ENCODE measurements around the gene ZNF20.
"Not testable (repeated sequence)": the region's sequence is repeated elsewhere in the genome, so short reads cannot be mapped to it uniquely, and the experiment has no call there.

ZNF20 gene

GRCh38 chr19:12093777-12094176, 46.4 kb downstream of the ZNF20 start:
- DNase-seq: no peak
- no peak for TF ChIP-seq POLR2A (IDR thresholded peaks at IDR 0.05; ENCODE audit: low read length)
- TF ChIP-seq GATA1 (IDR thresholded peaks at IDR 0.05; ENCODE audit: low read depth, low read length): no peak

- TF ChIP-seq POLR2A (IDR thresholded peaks at IDR 0.05; ENCODE audit: low read length): no peak
- no peak for TF ChIP-seq GATA1 (IDR thresholded peaks at IDR 0.05; ENCODE audit: low read depth, low read length)
- DNase-seq: peak; percentile 26 to 39
Observed at GRCh38 chr19:12092956-12093355, 47.2 kb downstream of the ZNF20 start.

DNA sequence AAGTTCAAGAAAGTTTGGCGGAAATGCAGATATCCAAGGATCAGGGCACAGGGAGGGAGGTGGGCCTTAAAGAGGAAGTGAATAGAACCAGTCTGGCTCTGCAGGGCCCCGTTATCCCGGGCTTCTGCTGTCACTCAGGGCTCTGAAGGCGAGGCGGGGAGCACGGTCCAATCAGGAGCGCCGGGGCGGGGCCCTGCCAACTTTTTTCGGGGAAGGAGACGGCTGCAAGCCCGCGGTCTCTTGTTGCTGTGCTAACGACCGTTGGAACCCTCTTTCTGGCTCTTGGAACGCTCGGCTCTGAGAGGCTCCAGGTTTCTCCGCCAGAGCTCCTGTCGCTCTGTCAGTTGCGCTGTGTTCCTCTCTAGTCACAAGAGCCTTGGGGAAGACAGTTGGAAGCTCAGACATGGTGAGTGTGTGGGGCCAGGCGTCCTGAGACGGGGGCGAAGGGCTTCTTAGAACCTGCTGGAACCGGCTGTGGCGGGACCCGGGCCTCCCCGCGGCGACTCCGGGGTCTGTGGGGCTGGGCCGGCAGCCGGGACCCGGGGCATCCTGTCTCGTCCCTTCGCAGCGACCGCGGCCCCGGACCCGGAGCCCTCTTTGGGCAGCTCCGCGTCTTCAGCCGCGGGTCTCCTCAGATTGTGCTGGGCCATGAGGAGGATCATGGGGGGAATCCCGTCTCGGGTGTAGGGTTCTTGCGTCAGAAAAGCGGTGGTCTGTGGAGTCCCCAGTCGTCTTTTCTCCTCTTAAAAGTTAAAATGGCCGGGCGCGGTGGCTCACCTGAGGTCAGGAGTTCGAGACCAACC, 47.9 kb downstream of the ZNF20 start:
- peak; percentile 87 for TF ChIP-seq POLR2A (IDR thresholded peaks at IDR 0.05; ENCODE audit: low read length)
- TF ChIP-seq GATA1 (IDR thresholded peaks at IDR 0.05; ENCODE audit: low read depth, low read length): no peak

DNA sequence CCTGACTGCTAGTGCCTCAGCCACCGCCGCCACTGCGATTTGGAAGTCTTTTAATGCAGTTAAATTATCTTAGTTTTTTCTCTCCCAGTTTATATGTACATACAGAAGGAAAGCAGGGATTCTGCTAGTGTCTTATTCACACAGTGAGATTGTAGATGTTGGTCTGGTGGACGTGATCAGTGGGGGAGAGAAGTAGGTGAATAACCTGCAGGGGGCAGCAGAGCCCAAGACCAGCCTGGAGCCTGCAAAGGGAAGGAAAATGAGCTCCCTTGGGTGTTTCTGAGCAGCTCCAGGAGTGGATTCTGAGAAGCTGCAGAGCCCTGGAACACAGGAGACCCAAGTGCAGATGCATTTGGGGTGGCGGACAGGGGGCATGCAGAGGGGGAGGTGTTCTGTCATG, 49.3 kb downstream of the ZNF20 start:
- TF ChIP-seq GATA1 (IDR thresholded peaks at IDR 0.05; ENCODE audit: low read depth, low read length): no peak
- no peak for TF ChIP-seq POLR2A (IDR thresholded peaks at IDR 0.05; ENCODE audit: low read length)
- DNase-seq: peak; percentile 80 to 82

More for the DNA sequence above, 47.9 kb downstream of the ZNF20 start:
- DNase-seq: peak; percentile 90 to 92

GRCh38 chr19:12085074-12085818, 54.9 kb downstream of the ZNF20 start:
- DNase-seq: no peak
- no peak for TF ChIP-seq GATA1 (IDR thresholded peaks at IDR 0.05; ENCODE audit: low read depth, low read length)
- TF ChIP-seq POLR2A (IDR thresholded peaks at IDR 0.05; ENCODE audit: low read length): no peak

- not testable (repeated sequence) for DNase-seq
Observed at GRCh38 chr19:12083336-12083735, 56.8 kb downstream of the ZNF20 start.
